A549 (cell line): Measurements from ENCODE around the gene B9D2. TPM values are rescaled to one million over a fixed set of nuclear protein-coding genes. Genes with fewer than 3 reads are reported as not detected.

ENCODE experiments used
- ATAC-seq, 2 experiments: fragments of 200-7000 bp in 1 of 2; fragments of >200 bp in 1 of 2; cut with Nextera tagmentation in 1 of 2; cut with Tn5 transposase in 1 of 2; 3 replicates each; pipeline versions ENCODE4 v1.8.0 to v1.9.1; 2018 to 2020; ENCODE audit warnings: mild to moderate bottlenecking in 1 of 2, moderate library complexity in 1 of 2
- CTCF ChIA-PET: fragments of 300-600 bp; sonication (Branson Sonifier 250); formaldehyde crosslinking; extraction: SDS; loops from one replicate; lab custom pipeline; 2021; ENCODE audit warnings: antibody characterized with exemption, inconsistent platforms; lab: Yijun Ruan, JAX
- POLR2A ChIA-PET: fragments of 350-600 bp; formaldehyde crosslinking; extraction: SDS; loops from one replicate; lab custom pipeline; 2021; ENCODE audit warnings: antibody characterized with exemption, inconsistent platforms; lab: Yijun Ruan, JAX
- DNase-seq, 2 experiments: peaks; one replicate each; pipeline versions ENCODE4 v3.0.0 to v3.0.0-alpha.2; 2011 to 2016; ENCODE audit warnings: low read depth in 1 of 2, low spot score in 1 of 2
- FAIRE-seq: peaks from 2 replicates; lab custom pipeline; 2011; peaks lifted over from hg19 to GRCh38; lab: Jason Lieb, UNC
- H3K27ac ChIP-seq, 2 experiments: fragments of >200 bp; sonication (Bioruptor Twin); formaldehyde crosslinking; 3 replicates each; pipeline ENCODE4 v1.5.1; 2016 to 2017
- H3K4me1 ChIP-seq: fragments of >200 bp; sonication (Bioruptor Twin); formaldehyde crosslinking; 3 replicates; pipeline ENCODE4 v1.6.1; 2016
- H3K4me2 ChIP-seq: fragments of >200 bp; sonication (Bioruptor Twin); formaldehyde crosslinking; 3 replicates; pipeline ENCODE4 v1.6.1; 2016
- H3K4me3 ChIP-seq: fragments of >200 bp; sonication (Bioruptor Twin); formaldehyde crosslinking; 3 replicates; pipeline ENCODE4 v1.5.1; 2016
- H3K9me3 ChIP-seq: fragments of >200 bp; sonication (Bioruptor Twin); formaldehyde crosslinking; 3 replicates; pipeline ENCODE4 v1.6.1; 2016
- BCL3 ChIP-seq: fragments of >200 bp; sonication (Bioruptor Twin); formaldehyde crosslinking; IDR thresholded peaks from 3 replicates; pipeline ENCODE4 v1.6.1; 2016
- CBX2 ChIP-seq: fragments of 200-600 bp; sonication (generic); IDR thresholded peaks from 2 replicates; pipeline ENCODE4 v1.6.1; 2016; ENCODE audit warnings: low read depth, mild to moderate bottlenecking, borderline replicate concordance
- CHD2 ChIP-seq: fragments of 150-350 bp; IDR thresholded peaks from 2 replicates; pipeline ENCODE4 v1.6.1; 2014; ENCODE audit warnings: low read length; ENCODE audit not compliant: partially characterized antibody
- CHD4 ChIP-seq: fragments of 200-600 bp; sonication (generic); IDR thresholded peaks from 2 replicates; pipeline ENCODE4 v1.6.1; 2016; ENCODE audit warnings: antibody characterized with exemption, mild to moderate bottlenecking, borderline replicate concordance
- ESRRA ChIP-seq: fragments of 150-350 bp; IDR thresholded peaks from 2 replicates; pipeline ENCODE4 v1.6.1; 2014; ENCODE audit warnings: mild to moderate bottlenecking, low read length, borderline replicate concordance
- GATA3 ChIP-seq: IDR thresholded peaks from 2 replicates; pipeline ENCODE4 v1.6.1; 2012; ENCODE audit warnings: borderline replicate concordance
- HEYL ChIP-seq: fragments of 250-450 bp; sonication (Bioruptor Pico); IDR thresholded peaks from 2 replicates; pipeline ENCODE4 v1.8.0; 2021; ENCODE audit warnings: mild to moderate bottlenecking, moderate library complexity
- HMGXB4 ChIP-seq: fragments of 250-450 bp; sonication (Bioruptor Pico); IDR thresholded peaks from 2 replicates; pipeline ENCODE4 v1.5.0; 2021; ENCODE audit warnings: mild to moderate bottlenecking, moderate library complexity, borderline replicate concordance
- HOXB13 ChIP-seq: fragments of 250-450 bp; sonication (Bioruptor Pico); IDR thresholded peaks from 2 replicates; pipeline ENCODE4 v1.5.0; 2020; ENCODE audit warnings: low read depth, mild to moderate bottlenecking, moderate library complexity
- HOXB5 ChIP-seq: fragments of 250-450 bp; sonication (Bioruptor Pico); IDR thresholded peaks from 2 replicates; pipeline ENCODE4 v1.5.0; 2020; ENCODE audit warnings: mild to moderate bottlenecking, moderate library complexity
- KDM1A ChIP-seq: fragments of 200-600 bp; sonication (generic); IDR thresholded peaks from 2 replicates; pipeline ENCODE4 v1.6.1; 2016; ENCODE audit warnings: low read depth, mild to moderate bottlenecking
- MAFK ChIP-seq: fragments of 450-650 bp; IDR thresholded peaks from 2 replicates; pipeline ENCODE4 v1.6.1; 2014; ENCODE audit not compliant: partially characterized antibody
- NR3C1 ChIP-seq: fragments of >200 bp; sonication (Bioruptor Twin); formaldehyde crosslinking; IDR thresholded peaks from 3 replicates; pipeline ENCODE4 v1.6.1; 2017
- POLR2A ChIP-seq: IDR thresholded peaks from 2 replicates; pipeline ENCODE4 v1.6.1; 2012; ENCODE audit warnings: mild to moderate bottlenecking, low read length
- POLR2AphosphoS2 ChIP-seq: conservative IDR thresholded peaks from 2 replicates; pipeline ENCODE4 v1.6.1; 2012; ENCODE audit warnings: low read length, improper control_type of control experiment, inconsistent platforms
- RCOR1 ChIP-seq: fragments of 150-350 bp; IDR thresholded peaks from 2 replicates; pipeline ENCODE4 v1.6.1; 2014; ENCODE audit warnings: antibody characterized with exemption, low read length, low read depth
- TFCP2L1 ChIP-seq: fragments of 250-450 bp; sonication (Bioruptor Pico); IDR thresholded peaks from 2 replicates; pipeline ENCODE4 v1.5.0; 2021; ENCODE audit warnings: mild to moderate bottlenecking
- WGBS: methylation state at CpG from one replicate; pipeline ENCODE4 v1.1.6; 2017; ENCODE audit errors: missing lambda C conversion rate; 5-methylcytosine and 5-hydroxymethylcytosine counted together
- polyA plus RNA-seq, 4 experiments: library from polyadenylated mRNA; depleted of rRNA in 3 of 4; stranded (reverse); fragments of >200 nt; fragmentation: RNase III in 1 of 4; extraction: RNeasy Plus Mini Kit Qiagen cat#74134 plus additional on column Dnase treatment in 1 of 4; gene quantifications; 2 replicates in 3 of 4; 3 replicates in 1 of 4; pipeline ENCODE4 v1.2.3, GENCODE V29; 2011 to 2017
- TF ChIP-seq, protein P1 (sequence below): fragments of 250-450 bp; sonication (Bioruptor Pico); IDR thresholded peaks from 2 replicates; pipeline ENCODE4 v1.5.0; 2020; ENCODE audit warnings: low read depth, mild to moderate bottlenecking, moderate library complexity
- TF ChIP-seq, protein P2 (sequence below): fragments of 200-600 bp; sonication (generic); IDR thresholded peaks from 2 replicates; pipeline ENCODE4 v1.6.1; 2016; ENCODE audit warnings: antibody characterized with exemption, mild to moderate bottlenecking, moderate library complexity

B9D2 gene
- polyA plus RNA-seq, 2 of the 4 experiments (the other 2 are of a cell fraction) = 19.6 to 22.5 TPM

DNA sequence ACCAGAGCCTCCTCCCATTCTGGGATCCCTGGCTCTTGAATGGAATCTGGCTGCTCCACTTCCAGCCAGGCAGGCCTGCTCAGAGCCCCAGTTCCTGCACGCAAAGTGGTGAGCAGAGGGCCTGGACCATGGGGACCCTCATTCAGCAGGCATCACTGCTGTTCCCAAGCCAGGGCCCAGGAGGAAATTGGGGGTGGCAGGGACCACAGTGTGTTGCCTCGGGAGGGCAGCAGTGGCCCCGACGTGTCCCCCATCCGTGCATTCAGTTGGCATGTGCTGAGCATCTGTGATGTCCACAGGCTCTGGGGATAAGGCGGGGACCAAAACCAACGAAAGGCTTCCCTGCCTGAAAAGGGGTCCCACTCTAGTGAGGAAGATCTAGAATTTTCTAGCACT is 42.7 kb downstream of the B9D2 start:
- POLR2A ChIA-PET = interaction anchor here (0.7 to 4.9 kb wide), 5 partner anchors 11 to 119 kb away, joined by 3 to 32 read pairs (median 6); partner anchors contain the start of genes B9D2, CCDC97 and DMAC2
- FAIRE-seq = no peak
- 88% methylated on average over 7 of the region's 7 CpGs for WGBS

GRCh38 chr19:41320568-41320967 is 43.4 kb downstream of the B9D2 start:
- ChIA-PET CTCF (interaction anchor here (0.6 to 18.6 kb wide), 12 partner anchors 14 to 250 kb away, joined by 3 to 295 read pairs (median 8); partner anchors contain the start of genes CCDC97, HNRNPUL1 and TGFB1), POLR2A (interaction anchor here (0.7 to 1.9 kb wide), 2 partner anchors 10 to 119 kb away, joined by 3 to 6 read pairs; partner anchors contain the start of genes CCDC97 and DMAC2)
- no peaks in the 10 kb centered on the region for H3K9me3 ChIP-seq
- TF ChIP-seq TFCP2L1 = no peak
- no peak for TF ChIP-seq HOXB13 (CRISPR knock-in tag)
- no peak for TF ChIP-seq HMGXB4
- TF ChIP-seq, protein P1, sequence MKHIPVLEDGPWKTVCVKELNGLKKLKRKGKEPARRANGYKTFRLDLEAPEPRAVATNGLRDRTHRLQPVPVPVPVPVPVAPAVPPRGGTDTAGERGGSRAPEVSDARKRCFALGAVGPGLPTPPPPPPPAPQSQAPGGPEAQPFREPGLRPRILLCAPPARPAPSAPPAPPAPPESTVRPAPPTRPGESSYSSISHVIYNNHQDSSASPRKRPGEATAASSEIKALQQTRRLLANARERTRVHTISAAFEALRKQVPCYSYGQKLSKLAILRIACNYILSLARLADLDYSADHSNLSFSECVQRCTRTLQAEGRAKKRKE (CRISPR knock-in tag) = no peak
- TF ChIP-seq ESRRA = no peak
- TF ChIP-seq MAFK = no peak
- 0 out of 2 replicates have a peak, but pooled peaks have one; percentile 60 for TF ChIP-seq POLR2AphosphoS2
- no peak for TF ChIP-seq BCL3
- 0 out of 2 replicates have a peak, but pooled peaks have one; percentile 28 for TF ChIP-seq GATA3
- no peak for TF ChIP-seq RCOR1
- TF ChIP-seq KDM1A = no peak
- TF ChIP-seq CBX2 = no peak
- ATAC-seq = no peak
- FAIRE-seq = no peak
- H3K4me3 ChIP-seq = no peak overlapping the region
- WGBS = 89% methylated on average over 4 of the region's 4 CpGs
- peaks cover 44% of the 10 kb centered on the region for H3K4me1 ChIP-seq
- no peak for DNase-seq
- no peak overlapping the region for H3K4me2 ChIP-seq
- no peak overlapping the region for H3K27ac ChIP-seq

More for the DNA sequence above, 42.7 kb downstream of the B9D2 start:
- CTCF ChIA-PET = interaction anchor here (0.5 to 18.6 kb wide), 26 partner anchors 15 to 687 kb away, joined by 3 to 295 read pairs (median 4); partner anchors contain the start of genes B9D2, CCDC97, HNRNPUL1 and TGFB1
- Histone ChIP-seq H3K27ac (peak overlapping the region in 1 of 2 experiments; percentile 91; a peak in 3 of 6 replicates), H3K9me3 (no peaks in the 10 kb centered on the region), H3K4me2 (no peak overlapping the region), H3K4me3 (no peak overlapping the region), H3K4me1 (peaks cover 51% of the 10 kb centered on the region)
- TF ChIP-seq GATA3 (no peak; the same call in 1 of the 2 replicates), POLR2A (no peak), NR3C1 (no peak), CHD2 (no peak), CHD4 (no peak), HOXB5 (CRISPR knock-in tag) (no peak), HEYL (no peak)
- TF ChIP-seq, protein P2, sequence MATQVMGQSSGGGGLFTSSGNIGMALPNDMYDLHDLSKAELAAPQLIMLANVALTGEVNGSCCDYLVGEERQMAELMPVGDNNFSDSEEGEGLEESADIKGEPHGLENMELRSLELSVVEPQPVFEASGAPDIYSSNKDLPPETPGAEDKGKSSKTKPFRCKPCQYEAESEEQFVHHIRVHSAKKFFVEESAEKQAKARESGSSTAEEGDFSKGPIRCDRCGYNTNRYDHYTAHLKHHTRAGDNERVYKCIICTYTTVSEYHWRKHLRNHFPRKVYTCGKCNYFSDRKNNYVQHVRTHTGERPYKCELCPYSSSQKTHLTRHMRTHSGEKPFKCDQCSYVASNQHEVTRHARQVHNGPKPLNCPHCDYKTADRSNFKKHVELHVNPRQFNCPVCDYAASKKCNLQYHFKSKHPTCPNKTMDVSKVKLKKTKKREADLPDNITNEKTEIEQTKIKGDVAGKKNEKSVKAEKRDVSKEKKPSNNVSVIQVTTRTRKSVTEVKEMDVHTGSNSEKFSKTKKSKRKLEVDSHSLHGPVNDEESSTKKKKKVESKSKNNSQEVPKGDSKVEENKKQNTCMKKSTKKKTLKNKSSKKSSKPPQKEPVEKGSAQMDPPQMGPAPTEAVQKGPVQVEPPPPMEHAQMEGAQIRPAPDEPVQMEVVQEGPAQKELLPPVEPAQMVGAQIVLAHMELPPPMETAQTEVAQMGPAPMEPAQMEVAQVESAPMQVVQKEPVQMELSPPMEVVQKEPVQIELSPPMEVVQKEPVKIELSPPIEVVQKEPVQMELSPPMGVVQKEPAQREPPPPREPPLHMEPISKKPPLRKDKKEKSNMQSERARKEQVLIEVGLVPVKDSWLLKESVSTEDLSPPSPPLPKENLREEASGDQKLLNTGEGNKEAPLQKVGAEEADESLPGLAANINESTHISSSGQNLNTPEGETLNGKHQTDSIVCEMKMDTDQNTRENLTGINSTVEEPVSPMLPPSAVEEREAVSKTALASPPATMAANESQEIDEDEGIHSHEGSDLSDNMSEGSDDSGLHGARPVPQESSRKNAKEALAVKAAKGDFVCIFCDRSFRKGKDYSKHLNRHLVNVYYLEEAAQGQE = no peak
- DNase-seq = no peak
- ATAC-seq = no peak
